Activated effector memory CD4-positive, alpha-beta T cell treated with Interleukin-2 at 50 U/mL for 16 hours (primary cell): ENCODE data around the gene PGM1.

Experiments
- DNase-seq: peaks from one replicate; pipeline ENCODE4 v3.0.0-alpha.2; 2020

The PGM1 gene

DNA sequence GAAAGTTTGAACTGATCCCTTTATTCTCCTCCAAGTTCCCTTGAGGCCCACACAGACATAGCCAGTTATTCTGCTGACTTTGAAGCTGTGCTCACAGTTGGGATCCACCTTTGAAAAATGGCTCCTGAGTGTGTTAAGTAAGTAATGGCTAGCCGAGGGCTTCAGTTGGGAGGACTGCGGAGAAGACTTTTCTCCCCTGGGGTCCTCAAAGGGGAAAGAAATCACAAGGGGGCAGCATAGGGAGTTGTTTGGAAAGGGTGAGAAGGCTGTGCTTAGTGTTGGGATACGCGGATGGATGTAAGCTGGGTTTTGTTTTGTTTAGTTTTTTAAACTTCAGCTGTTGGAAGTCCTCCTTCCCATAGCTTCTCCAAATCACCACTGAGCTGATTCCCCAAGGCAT, 8.3 kb downstream of the PGM1 start:
- DNase-seq, result no peak

DNA sequence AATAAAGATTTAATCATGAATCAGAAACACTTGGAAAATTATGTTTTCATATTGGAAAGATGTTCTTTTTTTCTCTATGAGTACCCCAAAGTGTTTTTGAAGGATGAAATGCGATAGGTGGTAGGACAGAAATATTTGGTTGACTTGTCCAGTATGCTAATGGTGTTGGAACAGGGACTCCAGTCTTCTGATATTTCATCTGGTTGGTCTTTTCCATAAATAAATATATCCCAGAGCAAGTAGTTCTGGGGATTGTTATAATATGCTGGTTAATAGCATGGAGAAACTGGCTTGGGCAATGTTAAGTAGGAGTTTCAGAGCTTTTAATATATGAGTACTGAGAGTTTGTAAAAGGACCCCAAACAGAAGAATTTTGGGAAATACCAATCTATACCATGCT, 8.7 kb downstream of the PGM1 start:
- DNase-seq, result no peak

DNA sequence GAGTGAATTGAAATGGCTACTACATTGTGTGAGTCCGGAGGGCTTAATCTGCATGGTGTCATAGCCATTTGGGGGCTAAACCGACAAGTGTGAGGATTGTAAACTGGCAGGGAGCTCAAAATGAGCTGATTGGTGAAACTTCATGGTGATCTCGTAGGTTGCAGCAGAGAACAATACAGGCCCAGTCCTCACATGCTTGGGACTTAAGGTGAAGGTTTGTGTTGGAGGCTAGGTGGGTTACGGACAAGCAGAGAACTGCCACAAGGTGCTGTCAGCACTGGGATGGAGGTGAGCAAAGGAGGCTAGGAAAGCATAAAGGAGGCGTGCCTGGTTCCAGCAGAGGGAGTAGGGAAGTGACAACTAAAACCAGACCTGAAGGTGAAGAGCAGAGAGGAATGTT, 9.4 kb downstream of the PGM1 start:
- DNase-seq, result no peak

DNA sequence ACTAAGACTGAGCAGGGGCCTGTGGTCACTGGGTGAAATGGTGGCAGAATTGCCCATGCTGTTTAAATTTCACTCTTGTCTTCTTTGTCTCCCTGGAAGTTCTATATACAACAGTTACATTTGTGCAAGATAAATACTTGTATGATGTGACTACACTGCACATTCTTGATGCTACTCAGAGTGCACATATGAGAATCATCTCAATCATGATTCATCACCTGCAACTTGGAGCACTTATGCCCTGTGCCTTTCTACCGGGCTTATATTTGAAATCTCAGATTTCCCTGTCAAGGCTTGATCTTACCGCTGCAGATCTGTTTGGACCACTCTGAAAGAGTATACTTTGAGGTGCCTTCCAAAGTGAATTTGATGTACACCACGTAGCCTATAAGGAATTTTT, 10.6 kb downstream of the PGM1 start:
- no peak for DNase-seq

DNA sequence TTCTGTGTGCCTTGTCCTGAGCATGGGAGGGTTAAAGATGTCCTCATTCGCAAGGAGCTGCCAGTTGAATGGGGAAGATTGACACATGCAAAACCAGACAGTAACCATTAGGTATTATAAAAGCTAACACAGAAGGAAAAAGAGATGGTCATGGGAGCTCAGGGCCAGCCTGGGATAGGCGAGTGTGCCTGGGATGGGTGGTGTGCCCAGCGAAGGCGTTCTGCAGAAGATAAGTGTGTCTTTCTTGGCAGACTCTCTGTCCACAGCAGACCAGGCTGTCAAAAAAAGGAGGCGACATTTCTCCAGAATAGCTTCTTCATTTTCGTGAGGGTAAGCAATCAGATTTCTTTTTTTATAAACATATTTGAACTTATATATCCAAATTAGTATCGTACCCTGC, 14.1 kb downstream of the PGM1 start:
- no peak for DNase-seq

DNA sequence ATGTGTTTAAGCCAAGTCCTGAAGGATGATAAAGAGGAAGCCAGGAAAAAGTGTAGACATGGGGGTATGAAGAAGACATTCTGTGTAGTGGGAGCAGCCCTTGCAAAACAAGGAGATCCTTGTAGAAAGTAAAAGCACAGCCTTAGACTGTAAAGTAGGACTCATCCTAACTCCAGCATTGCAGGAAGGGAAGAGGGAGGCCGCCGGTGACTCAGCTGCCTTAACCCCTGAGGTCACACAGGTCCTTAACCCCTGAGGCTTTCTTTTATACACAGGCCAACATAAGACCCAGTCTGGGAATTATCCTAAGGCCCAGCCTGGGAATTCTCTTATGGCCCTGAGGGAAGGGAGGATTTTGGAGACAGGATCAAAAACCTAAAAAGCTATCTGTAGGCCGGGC, 18.0 kb downstream of the PGM1 start:
- no peak for DNase-seq

DNA sequence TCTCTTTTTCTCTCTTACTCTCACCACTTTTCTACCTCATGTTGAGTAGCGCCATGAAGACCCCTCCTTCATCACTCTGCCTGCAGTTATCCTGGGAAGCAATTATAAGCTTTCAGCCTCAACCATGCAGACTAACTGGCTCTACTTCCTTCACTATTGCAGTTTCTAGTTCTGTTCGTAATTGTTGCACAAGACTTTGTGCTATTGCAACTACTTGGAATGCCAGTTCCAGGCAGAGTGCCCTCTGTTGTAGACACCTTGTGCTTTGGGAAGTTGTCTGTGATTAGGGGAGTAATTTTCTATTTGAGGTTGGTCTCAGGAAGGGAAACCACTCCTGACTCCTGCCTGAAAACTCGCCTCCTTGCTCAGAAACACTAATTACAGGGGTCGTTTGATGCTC, 19.4 kb downstream of the PGM1 start:
- DNase-seq, result no peak

DNA sequence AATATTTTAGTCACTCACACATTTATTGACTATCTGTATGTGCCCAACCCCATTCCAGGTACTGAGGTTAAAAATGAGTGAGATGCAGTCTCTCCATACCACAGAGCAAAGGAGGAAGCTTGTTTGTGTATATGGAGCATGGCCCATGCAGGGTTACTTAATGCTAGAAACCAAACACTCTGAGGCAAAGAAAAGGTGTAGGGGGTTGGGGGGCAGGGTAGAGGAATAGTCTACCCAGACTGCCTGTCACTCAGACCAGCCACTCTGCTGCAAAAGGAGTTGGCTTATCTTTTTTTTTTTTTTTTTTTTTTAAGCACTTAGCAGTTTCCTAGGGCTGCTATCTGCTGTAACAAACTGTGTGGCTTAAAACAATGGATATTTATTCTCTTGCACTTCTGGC, 19.8 kb downstream of the PGM1 start:
- DNase-seq, result no peak

DNA sequence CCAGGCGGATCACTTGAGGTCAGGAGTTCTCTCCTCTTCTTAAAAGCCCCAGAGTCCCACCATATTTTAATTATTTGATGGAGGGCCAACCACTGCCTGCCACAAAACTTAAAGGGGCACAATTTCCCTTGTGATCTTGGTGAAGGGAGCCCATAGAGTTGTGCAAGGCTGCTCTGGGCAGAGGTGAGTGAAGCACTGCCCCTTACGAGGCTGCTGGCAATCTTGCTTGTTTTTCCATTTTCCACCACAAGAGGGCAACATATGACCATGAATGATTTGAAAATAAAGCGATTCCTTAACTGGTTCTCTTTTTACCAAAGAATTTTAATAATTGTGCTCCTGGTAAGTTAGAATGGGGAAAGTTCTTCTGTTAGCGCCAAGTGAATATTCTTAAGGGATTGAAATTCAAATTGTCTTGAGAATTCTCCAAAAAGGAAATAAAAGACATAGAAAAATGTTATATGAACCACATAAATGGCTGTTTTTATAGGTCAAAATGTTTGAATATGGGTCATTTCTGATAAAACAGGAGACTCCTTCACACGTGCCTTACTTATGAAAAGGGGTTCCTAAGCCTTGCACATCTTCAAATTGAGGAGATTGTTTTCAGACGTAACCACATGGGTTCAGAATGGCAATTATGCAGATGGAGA, 22.7 kb downstream of the PGM1 start:
- DNase-seq, result peak; percentile 25

DNA sequence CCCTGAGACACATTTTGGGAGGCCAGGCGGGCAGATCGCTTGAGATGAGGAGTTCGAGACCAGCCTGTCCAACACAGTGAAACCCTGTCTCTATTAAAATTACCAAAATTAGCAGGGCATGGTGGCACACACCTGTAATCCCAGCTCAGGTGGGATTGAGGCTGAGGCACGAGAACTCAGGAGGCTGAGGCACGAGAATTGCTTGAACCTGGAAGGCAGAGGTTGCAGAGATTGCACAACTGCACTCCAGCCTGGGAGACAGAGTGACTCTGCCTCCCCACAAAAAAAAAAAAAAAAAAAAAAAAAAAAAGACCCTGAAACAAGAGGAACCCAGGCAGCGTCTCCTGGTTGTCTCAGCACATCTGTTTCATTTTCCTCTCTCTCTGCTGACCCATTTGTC, 24.2 kb downstream of the PGM1 start:
- DNase-seq, result no peak

DNA sequence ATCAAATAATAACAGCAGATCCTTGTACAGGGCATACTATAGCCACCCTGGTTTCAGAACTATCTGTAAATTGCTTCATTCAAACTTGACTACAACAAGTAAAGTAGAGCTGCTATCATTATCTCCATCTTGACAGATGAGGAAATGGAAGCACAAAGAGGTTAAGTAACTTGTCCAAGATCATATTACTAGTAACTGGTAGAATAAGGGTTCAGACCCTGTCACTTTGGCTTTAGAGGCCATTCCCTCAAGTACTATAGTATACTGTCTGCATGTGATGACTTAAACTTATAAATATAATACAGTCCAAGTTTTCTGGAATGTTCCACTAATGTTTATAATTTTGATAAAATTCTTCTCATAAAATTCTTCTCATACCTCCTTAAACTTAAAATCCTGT, 24.8 kb downstream of the PGM1 start:
- no peak for DNase-seq

DNA sequence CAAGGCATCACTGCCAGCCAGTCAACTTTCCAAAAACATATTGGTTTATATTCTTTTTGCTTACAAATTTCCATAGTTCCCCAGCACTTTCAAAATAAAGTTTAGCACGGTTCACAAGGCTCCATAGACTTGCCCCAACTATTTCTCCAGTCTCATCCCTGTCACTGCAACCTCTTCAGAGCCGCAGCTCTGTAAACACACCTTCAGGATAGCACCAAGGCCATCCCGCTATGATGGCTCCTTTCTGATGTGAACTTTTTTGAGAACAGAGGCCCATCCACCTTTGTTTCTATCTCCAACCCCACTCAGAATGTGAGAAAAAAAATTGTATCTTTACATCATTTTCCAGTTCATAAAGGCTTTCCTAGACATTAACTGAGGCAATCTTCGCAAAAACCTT, 26.3 kb downstream of the PGM1 start:
- DNase-seq, result no peak

DNA sequence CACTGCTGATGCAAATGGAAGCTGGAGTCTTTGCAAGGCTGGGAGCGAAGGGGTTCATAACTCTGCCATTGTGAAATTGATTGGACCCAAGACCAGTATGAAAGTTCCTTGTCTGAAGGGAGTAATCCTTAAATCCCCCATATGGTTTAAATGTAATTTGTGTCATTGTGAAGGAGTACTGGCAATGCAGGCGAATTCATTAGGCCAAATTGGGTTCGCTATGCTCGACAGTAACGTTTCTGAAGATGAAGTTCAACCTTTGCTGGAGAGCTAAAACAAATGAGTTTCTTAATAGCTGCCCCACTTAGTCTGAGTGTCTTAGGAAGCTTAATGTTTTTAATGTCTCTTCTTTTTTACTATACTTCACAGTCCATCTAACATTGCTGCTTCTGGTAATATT, 27.5 kb downstream of the PGM1 start:
- no peak for DNase-seq

DNA sequence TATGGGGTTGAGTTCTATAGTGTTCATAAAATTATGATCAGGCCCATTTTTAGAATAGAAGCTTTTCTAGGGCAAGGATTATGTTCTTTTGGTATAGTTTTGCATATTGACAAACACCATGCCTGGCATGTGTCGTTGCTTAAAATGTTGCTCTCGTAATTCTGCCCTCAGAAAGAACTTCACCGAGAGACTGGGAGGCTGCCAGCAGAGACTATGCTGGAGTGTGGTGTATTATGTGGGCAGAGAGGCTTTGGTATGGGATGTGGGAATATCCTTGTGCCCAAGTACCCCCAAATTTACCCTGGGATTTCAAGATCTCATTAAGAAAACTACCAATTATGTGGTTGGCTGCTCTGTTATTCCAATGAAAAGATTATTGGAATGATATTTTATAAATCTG, 27.9 kb downstream of the PGM1 start:
- DNase-seq, result no peak

DNA sequence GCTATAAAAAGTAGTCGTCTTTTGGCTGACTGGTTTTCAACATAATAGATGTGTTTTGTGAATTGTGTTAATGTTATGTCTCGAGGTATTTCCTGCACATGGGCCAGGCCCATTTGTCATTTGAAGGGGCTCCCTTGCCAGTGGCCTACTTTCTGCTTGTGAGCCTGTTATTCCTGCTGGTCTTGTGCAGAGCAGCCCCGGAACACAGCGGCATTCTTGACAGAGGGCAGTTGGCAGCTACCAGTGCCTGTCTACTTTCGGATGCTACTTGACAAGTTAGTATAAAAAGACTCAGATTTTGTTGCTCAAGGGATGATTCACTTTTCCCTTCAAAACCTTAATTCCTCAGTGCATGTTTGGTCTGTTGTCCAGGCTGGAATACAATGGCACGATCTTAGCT, 28.5 kb downstream of the PGM1 start:
- no peak for DNase-seq

DNA sequence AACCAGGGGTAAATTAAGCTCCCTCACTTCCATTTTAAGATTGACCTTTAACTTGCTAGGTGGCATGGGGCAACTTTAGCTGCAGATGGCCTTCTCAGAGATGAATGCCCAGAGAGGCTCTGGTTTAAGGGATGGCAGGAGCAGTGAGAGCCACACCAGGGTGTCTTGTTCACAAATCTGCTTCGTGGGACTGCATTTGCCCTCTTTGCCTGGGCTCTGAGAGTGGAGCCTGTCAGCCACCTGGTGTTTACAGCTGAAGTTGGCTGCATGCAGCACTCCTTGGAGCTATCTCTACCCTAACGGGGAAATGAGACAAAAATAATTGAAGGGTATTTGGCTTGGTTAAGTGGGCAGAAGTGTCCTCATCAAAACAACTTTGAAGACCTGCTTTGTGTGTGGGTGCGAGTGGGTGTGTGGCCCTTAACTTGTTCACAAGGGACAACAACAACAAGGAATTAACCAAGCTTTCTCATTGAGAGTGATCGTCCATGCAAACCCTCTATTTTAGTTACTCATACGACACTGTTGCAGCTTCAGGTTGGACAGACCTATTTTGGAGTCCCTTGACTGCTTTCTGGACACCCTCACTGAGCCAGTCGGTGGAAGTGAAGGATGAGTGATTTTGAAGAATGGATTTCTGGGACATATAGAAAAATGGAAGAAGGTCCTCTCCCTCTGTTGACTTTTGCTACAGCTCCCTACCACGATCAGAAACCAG, 29.8 kb downstream of the PGM1 start:
- no peak for DNase-seq

DNA sequence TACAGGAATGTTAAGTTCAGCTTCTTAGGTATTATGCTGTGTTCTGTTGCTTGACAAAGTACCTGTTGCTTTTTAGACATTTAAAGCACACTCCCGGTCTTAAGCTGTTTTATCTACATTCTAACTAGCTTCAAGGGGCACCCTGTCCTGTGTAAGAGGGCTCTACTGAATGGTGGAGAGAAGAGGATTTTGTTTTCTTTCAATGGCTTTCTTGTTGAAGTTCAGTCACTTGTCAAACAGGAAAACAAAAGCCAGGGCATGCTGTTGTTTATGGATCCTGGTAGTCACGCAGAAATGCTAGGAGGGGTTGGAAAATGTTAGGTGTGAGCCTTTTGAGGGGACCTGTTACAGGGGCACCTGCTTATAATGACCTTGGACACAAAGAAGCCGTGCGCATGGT, 30.7 kb downstream of the PGM1 start:
- no peak for DNase-seq

DNA sequence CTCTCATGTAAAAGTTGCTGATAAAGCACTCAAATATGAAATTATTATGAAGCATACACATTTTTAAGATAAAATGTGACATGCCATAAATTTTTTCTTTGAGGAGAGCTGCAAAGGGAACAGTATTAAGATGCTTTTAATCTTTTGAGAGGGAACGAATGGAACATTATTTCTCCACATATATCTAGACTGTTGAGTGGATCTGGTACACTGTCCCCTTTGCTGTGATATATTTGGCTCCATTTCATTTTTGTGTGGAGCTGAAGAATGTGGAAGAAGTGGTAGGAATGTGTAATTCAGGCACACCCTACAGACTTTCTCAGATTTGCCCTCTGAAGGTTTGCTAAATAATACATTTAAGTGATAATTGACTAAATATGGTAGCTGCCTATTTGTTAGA, 31.7 kb downstream of the PGM1 start:
- no peak for DNase-seq

DNA sequence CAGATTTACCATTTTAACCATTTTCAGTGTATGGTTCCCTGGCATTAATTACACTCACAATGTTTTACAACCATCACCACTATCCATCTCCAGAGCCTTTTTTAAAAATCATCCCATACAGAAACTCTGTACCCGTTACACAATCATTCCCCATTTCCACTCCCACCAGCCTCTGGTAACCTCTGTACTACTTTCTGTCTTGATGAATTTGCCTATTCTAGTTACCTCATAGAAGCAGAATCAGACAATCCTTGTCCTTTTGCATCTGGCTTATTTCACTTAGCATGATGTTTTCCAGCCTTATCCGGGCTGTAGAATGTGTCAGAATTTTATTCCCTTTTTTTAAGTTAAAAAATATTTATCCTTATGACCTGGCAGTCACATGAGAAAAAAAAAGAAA, 33.0 kb downstream of the PGM1 start:
- no peak for DNase-seq

DNA sequence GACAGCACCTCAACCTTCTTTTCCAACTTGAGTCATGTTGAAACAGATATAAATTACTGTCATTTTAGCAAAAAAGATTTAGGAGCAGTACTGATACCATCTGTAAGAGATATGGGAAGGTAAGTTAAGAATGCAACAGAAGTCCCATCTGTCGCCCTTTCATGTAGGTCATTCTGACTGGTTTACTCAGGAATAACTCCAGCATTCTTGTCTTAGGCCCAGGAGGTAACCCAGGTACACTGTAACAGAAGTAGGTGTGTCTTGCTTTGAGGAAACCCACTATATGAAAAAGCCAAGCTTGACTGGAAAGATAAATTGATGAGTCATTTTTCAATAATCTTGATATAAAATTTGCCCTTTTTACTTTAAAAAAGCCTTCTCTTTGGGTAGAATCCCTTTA, 35.4 kb downstream of the PGM1 start:
- no peak for DNase-seq

DNA sequence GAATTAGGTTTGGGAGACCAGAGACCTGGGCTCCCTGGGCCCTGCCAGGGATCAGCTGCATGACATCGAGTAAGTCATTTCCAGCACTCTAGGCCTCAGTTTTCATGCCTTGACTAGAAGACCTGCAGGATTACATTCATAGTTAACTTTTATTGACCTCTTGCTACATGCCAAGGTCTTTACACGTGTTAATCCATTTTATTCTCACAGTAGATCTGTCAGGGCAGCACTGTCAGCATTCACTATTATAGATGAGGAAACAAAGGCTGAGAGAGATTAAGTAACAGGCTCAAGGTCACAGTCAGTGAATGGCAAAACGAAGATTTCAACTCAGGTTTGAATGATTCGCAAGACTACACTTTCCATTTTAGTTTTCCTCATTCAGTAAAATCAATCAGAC, 37.0 kb downstream of the PGM1 start:
- no peak for DNase-seq

DNA sequence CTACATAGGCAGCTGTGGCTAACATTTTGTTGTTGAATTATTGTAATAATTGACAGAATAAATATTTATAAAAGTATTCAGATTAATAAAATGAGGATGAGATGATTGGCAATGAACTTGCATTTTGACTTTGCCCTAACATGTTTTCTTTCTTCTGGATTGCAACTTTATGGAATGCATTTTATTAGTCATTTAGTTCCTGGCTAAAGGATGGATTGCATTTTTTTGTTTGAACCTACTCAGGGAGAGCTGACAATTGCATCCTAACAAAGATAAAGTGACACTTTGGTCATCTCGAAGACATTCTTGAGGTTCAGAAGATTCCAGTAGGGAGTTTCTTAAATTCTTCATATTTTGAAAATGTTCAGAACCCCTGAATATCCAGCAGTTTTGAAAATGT, 37.5 kb downstream of the PGM1 start:
- no peak for DNase-seq

DNA sequence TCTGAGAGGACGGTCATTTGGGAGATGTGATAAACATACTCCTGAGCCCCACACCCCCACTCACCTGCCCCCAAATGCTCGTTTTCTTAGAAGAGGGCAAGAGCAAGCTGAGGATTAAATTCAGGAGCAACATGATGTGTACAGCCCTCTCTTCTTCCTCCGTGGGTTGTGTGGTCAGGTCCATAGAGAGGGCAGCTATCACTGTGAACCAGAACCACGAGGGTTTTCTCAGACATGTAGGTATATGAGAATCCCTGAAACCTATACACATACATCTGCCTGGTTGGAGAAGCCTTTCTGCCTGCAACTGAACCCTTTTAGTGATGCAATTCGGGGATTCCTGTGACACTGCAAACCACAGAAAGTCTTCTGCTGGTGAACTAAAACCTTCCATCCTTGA, 38.9 kb downstream of the PGM1 start:
- DNase-seq, result no peak

DNA sequence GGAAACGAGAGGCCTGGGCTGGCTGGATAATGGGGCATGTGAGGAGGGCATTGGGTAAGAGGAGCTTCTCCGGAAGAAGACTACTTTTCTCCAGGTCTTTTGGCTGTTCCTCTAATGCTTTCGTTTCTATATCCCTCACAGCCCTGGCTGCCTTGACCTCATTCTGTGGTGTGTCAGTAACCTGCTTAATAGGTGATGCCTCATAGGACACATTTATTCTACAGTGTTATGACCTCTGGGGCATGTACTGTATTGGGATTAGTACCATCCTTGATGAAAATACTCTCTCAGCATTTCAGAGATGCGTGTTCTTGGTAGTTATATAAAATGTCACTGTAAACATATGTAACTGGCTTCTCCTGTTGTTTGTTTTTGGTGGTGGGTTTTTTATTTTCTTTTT, 40.1 kb downstream of the PGM1 start:
- no peak for DNase-seq

DNA sequence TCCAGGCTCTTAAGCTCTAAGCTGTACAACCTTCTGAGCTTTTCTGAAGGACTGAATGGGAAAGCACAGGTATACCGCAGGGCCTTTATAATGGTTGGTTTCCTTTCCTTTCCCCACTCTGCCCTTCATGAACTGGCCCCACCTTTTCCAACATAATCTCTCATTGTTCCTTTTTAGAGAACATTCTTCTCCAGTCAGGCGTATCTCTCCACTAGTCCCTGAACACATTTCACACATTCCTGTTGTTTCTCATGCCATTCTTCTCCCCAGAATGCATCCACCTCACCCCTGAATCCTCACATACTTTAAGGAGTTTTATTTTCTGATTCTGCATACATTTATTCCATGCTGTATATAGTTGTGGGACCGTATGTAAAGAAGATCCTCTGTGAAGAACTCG, 41.3 kb downstream of the PGM1 start:
- no peak for DNase-seq
